ENCODE data around the gene TTC23.

Gene TTC23

DNA sequence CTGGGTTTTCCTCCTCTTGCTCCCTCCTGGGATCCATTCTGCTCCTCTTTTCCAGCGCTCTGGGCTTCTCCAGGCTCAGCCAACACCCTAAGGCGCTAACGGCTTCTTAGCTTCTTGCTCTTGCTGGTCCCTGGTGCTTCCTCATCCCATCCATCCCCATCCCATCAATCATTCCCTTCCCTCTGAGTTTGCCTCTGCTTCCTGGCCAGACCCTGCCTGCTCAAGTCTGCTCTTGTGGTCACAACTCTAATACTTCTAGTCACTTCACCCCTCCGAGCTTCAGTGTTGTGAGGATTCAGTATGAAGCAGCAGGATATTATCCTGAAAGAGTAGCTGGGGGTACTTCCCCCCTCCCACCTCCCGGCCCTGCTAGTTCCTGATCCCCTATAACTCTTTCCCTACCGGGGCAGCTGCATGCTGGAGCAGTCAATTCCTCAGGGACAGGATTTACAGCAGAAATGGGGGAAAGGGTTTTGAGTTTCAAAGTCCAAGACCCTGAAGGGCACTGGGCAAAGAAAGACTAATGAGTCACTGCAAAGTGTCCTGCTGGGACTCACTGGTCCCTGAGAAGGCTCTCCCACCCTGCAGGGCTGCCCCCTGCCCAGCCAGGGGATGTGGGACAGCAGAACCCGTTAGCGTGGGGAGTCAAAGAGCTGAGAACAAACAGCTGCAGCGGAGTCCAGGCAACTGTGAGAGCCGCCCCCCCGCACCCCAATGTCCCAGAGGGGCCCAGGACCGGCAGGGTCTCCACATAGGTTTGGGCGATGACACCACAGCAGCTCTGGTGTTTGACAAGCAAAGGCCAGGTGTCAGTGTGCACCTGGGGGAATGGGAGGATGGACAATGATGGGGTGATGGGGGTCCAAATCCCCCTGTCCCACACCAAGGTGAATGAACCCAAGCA is 146.8 kb downstream of the TTC23 start:
- TF ChIP-seq POLR2A (IDR thresholded peaks at IDR 0.05; ENCODE audit: extremely low read depth, insufficient read length) (no peak), MYC (IDR thresholded peaks at IDR 0.05; ENCODE audit: low read depth, low read length) (no peak), CTCF (IDR thresholded peaks at IDR 0.05; ENCODE audit: low read depth, low read length) (no peak), MAX (IDR thresholded peaks at IDR 0.05; ENCODE audit: low read depth, low read length) (no peak)
- no peak overlapping the region for H3K4me3 ChIP-seq (ENCODE audit: low read depth, low read length)
- DNase-seq (ENCODE audit: low read depth) = no peak

GRCh38 chr15:99101501-99101900 is 147.9 kb downstream of the TTC23 start:
- no peak for DNase-seq (ENCODE audit: low read depth)
- no peak overlapping the region for H3K4me3 ChIP-seq (ENCODE audit: low read depth, low read length)
- TF ChIP-seq CTCF (IDR thresholded peaks at IDR 0.05; ENCODE audit: low read depth, low read length) = no peak
- no peak for TF ChIP-seq MYC (IDR thresholded peaks at IDR 0.05; ENCODE audit: low read depth, low read length)
- no peak for TF ChIP-seq POLR2A (IDR thresholded peaks at IDR 0.05; ENCODE audit: extremely low read depth, insufficient read length)
- TF ChIP-seq MAX (IDR thresholded peaks at IDR 0.05; ENCODE audit: low read depth, low read length) = no peak

DNA sequence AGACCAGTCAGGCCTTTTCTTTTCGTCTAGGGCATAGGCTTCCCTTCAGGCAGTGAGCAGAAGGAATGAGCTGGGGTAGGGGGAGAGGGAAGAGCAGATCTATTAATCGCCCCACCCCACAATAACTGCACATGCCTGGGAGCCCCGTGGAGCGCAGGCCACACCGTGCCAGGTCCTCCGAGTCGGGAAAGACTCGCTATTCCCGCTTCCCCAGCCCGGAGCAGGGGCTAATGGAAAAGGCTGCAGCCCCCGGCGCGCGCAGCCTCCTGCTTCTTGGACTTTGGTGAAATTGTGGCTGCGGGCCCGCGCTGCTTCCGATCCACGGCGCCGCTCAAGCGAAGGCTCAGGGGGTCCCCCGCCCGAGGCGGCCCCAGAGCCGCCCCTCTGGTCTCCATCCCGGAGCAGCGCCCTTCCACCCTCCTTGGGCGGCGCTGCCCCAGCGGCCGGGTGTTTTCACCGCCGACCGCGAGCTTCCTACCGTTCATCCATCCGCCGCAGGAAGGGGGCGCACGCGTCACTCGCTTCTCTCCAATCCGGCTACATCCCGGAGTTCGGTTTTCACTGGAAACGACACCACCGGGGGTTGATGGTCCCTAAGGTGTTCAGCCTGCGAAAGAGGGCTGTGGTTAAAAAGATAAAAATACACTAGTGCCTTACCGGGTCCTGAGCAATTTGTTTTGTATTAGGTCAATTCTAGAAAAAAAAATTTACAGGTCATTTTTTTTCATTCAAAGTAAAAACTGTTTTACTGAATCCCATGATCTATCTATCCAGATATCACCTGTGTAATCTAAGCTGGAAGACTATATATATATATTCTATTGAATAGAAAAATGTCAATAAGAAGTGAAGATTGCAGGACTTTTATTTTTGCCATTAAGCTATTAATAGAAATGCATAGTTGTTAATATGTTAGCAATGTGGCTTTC is 148.9 kb downstream of the TTC23 start:
- H3K4me3 ChIP-seq (ENCODE audit: low read depth, low read length) = no peak overlapping the region
- DNase-seq (ENCODE audit: low read depth) = peak; percentile 75
- no peak for TF ChIP-seq MAX (IDR thresholded peaks at IDR 0.05; ENCODE audit: low read depth, low read length)
- peak; percentile 79 for TF ChIP-seq CTCF (IDR thresholded peaks at IDR 0.05; ENCODE audit: low read depth, low read length)
- TF ChIP-seq MYC (IDR thresholded peaks at IDR 0.05; ENCODE audit: low read depth, low read length) = no peak
- no peak for TF ChIP-seq POLR2A (IDR thresholded peaks at IDR 0.05; ENCODE audit: extremely low read depth, insufficient read length)

GRCh38 chr15:99099661-99100060 is 149.7 kb downstream of the TTC23 start:
- H3K4me3 ChIP-seq (ENCODE audit: low read depth, low read length) = no peak overlapping the region
- no peak for DNase-seq (ENCODE audit: low read depth)
- TF ChIP-seq MAX (IDR thresholded peaks at IDR 0.05; ENCODE audit: low read depth, low read length) (no peak), MYC (IDR thresholded peaks at IDR 0.05; ENCODE audit: low read depth, low read length) (no peak)

GRCh38 chr15:99098991-99099390 is 150.4 kb downstream of the TTC23 start:
- no peak overlapping the region for H3K4me3 ChIP-seq (ENCODE audit: low read depth, low read length)
- no peak for DNase-seq (ENCODE audit: low read depth)
- TF ChIP-seq MAX (IDR thresholded peaks at IDR 0.05; ENCODE audit: low read depth, low read length) (no peak), POLR2A (IDR thresholded peaks at IDR 0.05; ENCODE audit: extremely low read depth, insufficient read length) (no peak), MYC (IDR thresholded peaks at IDR 0.05; ENCODE audit: low read depth, low read length) (no peak), CTCF (IDR thresholded peaks at IDR 0.05; ENCODE audit: low read depth, low read length) (no peak)
